Stimulated activated naive CD8-positive, alpha-beta T cell treated with anti-CD3 and anti-CD28 coated beads, Interleukin-15, amount 100 ng/mL, for 72 hours (primary cell): ENCODE data around the gene GDPD3.

Experiments used
- ATAC-seq: fragments of 150-1000 bp; cut with Tn5 transposase; 2 replicates; pipeline ENCODE4 v1.10.0; 2021; ENCODE audit warnings: mild to moderate bottlenecking, moderate library complexity
- DNase-seq, 2 donors: peaks; one replicate each; pipeline ENCODE4 v3.0.0; 2021 to 2022
- H3K27ac Mint-ChIP-seq, 2 donors: one replicate each; pipeline ENCODE4 v1.8.0; 2022; ENCODE audit warnings: mild to moderate bottlenecking in 2 of 2, mixed read lengths in 2 of 2, moderate library complexity in 2 of 2
- H3K27me3 Mint-ChIP-seq: one replicate; pipeline ENCODE4 v1.8.0; 2022; ENCODE audit warnings: mixed read lengths
- H3K4me1 Mint-ChIP-seq: one replicate; pipeline ENCODE4 v1.8.0; 2022; ENCODE audit warnings: mild to moderate bottlenecking, mixed read lengths
- H3K4me3 Mint-ChIP-seq, 2 donors: one replicate each; pipeline ENCODE4 v1.8.0; 2022; ENCODE audit warnings: mild to moderate bottlenecking in 2 of 2, mixed read lengths in 2 of 2, moderate library complexity in 1 of 2
- H3K9me3 Mint-ChIP-seq, 2 donors: one replicate each; pipeline ENCODE4 v1.8.0; 2022; ENCODE audit warnings: mixed read lengths in 2 of 2

Gene GDPD3

DNA sequence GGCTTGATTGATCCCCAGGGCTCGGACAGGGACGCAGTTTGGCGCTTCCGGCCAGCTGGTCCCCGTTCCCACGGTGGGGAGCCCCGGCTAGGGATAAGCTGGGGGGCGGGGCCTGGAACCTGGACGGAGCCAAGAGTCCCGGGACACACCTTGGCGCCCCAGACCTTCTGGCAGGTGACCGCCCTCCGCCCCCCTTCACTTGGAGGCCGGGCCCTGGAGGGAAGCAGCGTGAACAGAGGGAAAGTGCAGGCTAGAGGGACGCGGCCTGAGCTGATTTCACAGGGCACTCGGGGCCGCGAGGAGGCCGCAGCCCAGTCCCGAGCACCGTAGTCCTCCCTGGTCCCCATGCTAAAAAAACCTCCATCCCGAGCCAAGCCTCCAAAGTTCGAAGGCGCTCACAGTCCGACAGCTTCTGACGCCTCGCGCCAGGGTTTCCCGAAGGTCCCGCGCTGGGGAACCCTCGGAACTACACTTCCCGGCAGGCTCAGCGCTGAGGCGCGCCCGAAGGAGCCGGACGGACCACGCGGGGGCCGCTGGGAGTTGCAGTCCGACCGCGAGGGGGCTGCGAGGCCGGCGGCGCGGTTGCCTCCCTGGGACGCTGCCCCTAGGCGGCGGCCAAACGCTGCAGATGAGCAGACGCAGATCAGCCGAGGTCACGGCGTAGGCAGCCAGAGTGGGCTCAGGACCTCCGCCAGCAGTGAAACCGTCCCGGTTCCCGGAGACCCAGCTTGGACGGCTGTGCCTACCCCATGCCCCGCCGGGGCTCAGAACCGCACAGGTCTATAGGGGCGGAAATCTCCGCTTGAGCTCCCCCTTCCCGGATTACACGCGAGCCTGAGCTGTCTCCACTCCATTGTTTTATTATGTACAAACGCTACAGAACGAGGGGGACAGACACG, 21.6 kb downstream of the GDPD3 start, which contains the start of gene TBX6:
Gene TBX6 (minus strand): TSS at position 451 of the 899 bp plus-strand sequence. CDS start 731 bp downstream, outside the sequence.
- peak; percentile 85 for ATAC-seq
- H3K27me3 Mint-ChIP-seq = no peaks in the 10 kb centered on the region
- H3K4me1 Mint-ChIP-seq = peaks cover 70% of the 10 kb centered on the region

DNA sequence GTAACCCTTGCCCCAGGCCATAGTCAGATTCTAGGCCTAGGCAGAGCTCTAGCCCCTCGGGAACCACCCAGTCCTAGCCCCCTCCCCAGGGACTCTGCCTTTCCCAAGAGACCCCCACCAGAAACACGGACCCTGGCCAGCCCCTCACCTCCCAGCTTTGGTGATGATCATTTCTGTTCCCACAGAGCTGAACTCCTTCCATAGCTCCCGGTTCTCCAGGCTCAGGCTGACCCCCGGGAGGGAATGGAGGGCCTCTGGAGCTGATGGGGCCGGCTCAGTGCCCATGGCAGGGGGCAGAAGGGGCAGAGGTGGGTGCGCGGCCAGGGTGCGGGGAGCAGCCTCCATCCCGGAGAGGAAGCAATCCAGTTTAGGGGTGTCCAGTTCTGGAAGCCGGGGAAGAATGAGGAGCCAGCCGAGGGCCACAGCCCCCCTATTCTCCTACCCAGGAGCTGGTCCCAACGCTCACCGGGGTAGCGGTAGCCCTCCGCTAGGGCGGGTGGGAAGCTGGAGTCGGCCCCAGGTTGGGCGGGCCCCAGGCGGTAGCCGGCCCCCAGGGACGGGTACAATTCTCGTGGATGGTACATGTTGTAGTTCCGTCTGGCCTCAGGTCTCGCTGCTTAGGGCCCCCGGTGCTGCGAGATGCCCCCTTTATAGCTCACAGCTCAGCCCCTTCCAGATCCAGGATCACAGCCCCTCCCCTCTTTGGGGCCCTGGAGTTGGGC, 22.6 kb downstream of the GDPD3 start:
- Mint-ChIP-seq H3K9me3 (no peaks in the 10 kb centered on the region), H3K27ac (peak overlapping the region in 1 of 2 donors; percentile 71), H3K27me3 (no peaks in the 10 kb centered on the region), H3K4me1 (peaks cover 70% of the 10 kb centered on the region), H3K4me3 (peak overlapping the region; percentile 90 to 94)
- DNase-seq (no peak), ATAC-seq (no peak)

More for the DNA sequence above, 21.6 kb downstream of the GDPD3 start, which contains the start of gene TBX6:
- Mint-ChIP-seq H3K27ac (peak within 1 kb of the TSS; percentile 92 to 95), H3K4me3 (peak within 1 kb of the TSS; percentile 90 to 94), H3K9me3 (peaks cover 3% of the 10 kb centered on the region in 2 donors)
- peak; percentile 96 for DNase-seq

DNA sequence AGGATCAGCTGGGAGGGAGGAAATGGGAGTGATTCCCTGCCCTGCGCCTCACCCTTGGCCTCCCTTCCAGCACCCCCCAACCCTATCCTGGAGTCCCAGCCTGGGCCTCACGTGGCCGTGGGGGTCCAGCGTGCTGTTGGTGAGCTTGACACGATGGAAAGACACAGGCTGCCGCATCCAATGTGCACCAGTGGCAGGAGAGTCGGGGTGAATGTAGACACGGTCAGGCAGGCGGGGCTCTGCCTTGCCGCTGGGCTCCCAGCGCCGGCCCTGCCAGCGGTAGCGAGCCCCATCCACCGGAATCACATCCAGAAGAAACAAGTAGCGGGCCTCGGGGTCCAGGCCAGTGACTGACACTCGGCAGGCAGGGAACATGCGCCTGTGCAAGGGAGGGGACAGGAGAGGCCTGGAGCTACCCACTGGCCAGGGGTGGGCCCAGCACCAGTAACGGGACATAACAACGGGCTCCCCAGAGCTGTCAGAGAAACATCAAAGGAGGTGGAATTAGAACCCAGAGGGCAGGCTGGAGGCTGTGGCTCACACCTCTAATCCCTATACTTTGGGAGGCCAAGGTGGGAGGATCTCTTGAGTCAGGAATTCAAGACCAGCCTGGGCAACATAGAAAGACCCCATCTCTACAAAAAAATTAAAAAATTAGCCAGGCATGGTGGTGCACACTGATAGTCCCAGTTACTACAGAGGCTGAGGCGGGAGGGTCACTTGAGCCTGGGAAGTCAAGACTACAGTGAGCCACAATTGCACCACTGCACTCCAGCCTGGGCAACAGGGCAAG, 24.3 kb downstream of the GDPD3 start:
- no peaks in the 10 kb centered on the region for H3K9me3 Mint-ChIP-seq
- no peak overlapping the region for H3K27ac Mint-ChIP-seq

DNA sequence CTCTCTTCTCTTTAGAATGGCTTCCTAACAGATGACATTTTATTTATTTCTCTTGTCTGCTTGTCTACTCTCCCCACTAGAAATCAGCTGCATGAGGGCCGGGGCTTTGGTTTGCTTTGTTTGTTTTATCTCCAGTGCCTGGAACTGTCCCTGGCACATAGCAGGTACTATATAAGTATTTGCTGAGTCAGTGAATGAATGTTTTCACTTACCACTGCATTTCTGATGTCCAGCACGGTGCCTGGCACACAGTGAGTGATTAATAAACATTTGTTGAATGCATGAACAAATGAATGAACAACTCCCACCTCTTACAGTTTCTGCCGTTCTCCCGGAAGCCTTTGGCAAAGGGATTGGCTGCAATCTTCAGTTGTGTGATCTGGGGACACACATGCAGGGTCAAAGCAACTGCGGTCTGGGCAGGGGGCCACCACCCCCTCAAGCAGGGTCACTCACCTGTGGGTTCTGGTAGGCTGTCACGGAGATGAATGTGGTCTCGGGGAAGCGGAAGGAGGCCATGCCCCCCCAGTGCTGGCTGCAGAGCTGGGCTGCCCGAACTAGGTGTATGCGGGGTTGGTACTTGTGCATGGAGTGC, 25.0 kb downstream of the GDPD3 start:
- H3K27me3 Mint-ChIP-seq = no peaks in the 10 kb centered on the region
- H3K27ac Mint-ChIP-seq = peak overlapping the region in 1 of 2 donors; percentile 76
- ATAC-seq (no peak), DNase-seq (no peak)
- no peaks in the 10 kb centered on the region for H3K9me3 Mint-ChIP-seq
- H3K4me1 Mint-ChIP-seq = peaks cover 56% of the 10 kb centered on the region
- no peak overlapping the region for H3K4me3 Mint-ChIP-seq

More for the DNA sequence above, 24.3 kb downstream of the GDPD3 start:
- DNase-seq (no peak), ATAC-seq (no peak)
- peaks cover 59% of the 10 kb centered on the region for H3K4me1 Mint-ChIP-seq
- H3K4me3 Mint-ChIP-seq = no peak overlapping the region
- H3K27me3 Mint-ChIP-seq = no peaks in the 10 kb centered on the region

DNA sequence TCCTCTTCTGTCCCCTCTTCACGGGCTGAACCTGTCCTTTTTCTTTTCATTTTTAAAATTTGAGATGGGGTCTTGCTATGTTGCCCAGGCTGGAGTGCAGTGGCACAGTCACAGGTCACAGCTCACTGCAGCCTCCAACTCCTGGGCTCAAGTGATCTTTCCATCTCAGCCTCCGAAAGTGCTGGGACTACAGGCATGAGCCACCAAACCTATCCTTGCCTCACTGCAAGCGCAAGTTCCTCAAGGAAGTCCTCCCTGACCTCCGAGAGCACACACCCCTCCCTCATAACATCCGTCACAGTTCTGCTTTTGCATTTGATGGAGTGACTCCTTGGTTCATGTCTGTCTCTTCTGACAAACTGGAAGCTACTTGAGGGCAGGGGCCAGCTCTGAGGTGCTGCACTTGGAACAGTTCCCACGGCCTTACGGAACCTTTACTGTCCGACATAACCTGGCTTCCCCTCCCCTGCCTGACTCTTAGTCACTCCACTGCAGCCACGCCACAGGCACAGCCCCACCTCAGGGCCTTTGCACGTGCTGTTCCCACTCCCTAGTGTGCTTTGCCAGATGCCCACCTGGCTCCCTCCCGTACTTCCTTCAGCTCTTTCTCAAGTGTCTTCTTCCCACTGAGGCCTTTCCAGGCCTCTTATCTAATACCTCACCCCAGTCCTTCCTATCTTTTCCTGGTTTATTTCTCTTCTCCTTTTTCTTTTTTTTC, 26.0 kb downstream of the GDPD3 start:
- Mint-ChIP-seq H3K27ac (peak overlapping the region in 1 of 2 donors; percentile 4), H3K4me3 (no peak overlapping the region), H3K4me1 (peaks cover 46% of the 10 kb centered on the region), H3K9me3 (no peaks in the 10 kb centered on the region), H3K27me3 (no peaks in the 10 kb centered on the region)
- no peak for DNase-seq
- ATAC-seq = no peak

DNA sequence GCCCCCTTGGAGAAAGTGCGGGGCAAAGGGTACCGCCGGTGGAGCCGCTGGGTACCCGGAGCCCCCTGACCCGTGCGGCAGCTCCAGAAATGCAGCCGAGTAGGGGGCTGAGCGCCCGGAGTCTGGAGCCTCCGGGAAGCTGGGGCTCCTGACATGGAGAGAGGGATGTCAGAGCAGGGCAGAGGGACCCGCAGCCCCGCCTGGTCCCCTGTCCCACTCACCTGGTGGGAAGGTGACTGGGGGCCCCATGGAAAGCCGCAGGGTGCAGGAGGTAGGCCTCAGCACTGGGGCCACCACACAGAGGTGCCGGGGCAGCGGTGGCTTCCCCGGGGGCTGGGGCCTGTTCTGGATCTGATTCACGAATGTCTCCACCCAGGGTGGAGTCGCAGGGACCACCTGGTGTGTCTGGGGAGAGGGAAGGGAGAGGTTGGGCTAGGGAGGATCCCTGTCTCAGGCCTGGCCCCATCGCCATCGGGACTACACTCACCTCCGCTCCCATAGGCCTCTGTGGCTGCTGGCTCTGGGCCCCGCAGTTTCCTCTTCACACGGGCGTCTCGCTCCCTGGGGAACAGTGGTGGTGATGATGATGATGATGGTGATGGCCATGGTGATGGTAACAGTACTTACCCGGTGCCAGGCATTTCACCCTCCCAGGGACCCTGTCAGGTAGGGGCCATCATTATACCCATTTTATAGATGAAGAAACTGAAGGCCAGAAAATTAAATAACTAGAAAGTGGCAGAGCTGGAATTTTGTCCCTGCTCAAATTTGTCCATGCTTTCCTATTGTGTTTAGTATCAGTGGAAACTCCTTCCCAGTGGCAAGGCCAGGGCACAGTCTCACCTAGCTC, 26.8 kb downstream of the GDPD3 start:
- peak; percentile 16 for ATAC-seq
- Mint-ChIP-seq H3K4me1 (peaks cover 38% of the 10 kb centered on the region), H3K27me3 (no peaks in the 10 kb centered on the region), H3K4me3 (no peak overlapping the region), H3K9me3 (no peaks in the 10 kb centered on the region), H3K27ac (no peak overlapping the region)
- no peak for DNase-seq

DNA sequence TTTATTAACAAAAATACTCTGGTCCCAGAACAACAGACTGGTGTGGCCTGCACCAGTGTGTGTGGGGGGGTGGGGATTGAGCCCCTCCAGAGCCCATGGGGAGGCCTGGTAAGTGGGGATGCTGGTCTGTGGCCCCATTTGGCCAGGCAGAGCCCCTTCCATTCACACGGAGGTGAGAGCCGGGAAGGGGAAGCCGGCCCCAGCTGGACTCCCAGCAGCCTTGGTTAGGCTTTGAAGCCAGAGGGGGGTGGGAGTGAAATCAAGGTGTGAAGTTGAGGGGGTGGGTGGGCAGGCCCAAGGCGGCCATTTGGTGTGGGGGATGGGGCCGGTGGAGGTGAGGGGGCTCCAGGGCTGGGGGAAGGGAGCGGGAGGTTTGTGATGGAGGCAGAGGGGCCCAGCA, 27.5 kb downstream of the GDPD3 start:
- Mint-ChIP-seq H3K27me3 (no peaks in the 10 kb centered on the region), H3K27ac (no peak overlapping the region), H3K4me3 (no peak overlapping the region), H3K9me3 (no peaks in the 10 kb centered on the region), H3K4me1 (peaks cover 31% of the 10 kb centered on the region)
- DNase-seq = no peak
- ATAC-seq = no peak

DNA sequence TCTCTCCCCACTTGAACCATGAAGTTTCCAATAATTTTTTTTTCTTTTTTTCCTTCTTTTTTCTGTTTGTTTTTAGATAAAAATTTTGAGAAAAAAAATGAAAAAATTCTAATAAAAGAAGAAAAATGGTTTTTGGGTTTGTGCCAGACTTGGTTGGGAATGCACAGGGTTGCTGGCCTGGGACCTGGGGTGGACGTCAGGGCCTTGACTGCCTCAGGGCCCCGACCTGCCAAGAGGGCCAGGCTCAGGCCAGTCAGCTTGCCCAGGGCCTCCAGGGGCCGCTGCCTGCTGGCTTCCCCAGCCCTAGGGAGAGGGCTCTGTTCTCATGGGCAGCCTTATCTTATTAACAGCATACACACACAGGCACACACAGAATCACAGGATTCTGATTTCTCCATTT, 28.1 kb downstream of the GDPD3 start:
- H3K4me1 Mint-ChIP-seq = peaks cover 25% of the 10 kb centered on the region
- H3K27me3 Mint-ChIP-seq = no peaks in the 10 kb centered on the region
- no peak overlapping the region for H3K27ac Mint-ChIP-seq
- no peak overlapping the region for H3K4me3 Mint-ChIP-seq
- DNase-seq (no peak), ATAC-seq (no peak)
- no peaks in the 10 kb centered on the region for H3K9me3 Mint-ChIP-seq

DNA sequence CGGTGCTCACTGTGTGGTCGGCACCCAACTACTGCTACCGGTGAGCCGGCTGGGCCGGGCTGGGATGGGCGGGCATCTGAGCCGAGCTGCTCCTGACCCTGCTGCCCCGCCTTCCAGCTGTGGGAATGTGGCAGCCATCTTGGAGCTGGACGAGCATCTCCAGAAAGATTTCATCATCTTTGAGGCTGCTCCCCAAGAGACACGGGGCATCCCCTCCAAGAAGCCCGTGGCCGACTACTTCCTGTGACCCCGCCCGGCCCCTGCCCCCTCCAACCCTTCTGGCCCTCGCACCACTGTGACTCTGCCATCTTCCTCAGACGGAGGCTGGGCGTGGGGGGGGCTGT, 28.5 kb downstream of the GDPD3 start:
- Mint-ChIP-seq H3K27ac (no peak overlapping the region), H3K4me3 (no peak overlapping the region), H3K4me1 (peaks cover 21% of the 10 kb centered on the region), H3K9me3 (no peaks in the 10 kb centered on the region), H3K27me3 (no peaks in the 10 kb centered on the region)
- DNase-seq = no peak
- peak; percentile 32 for ATAC-seq

DNA sequence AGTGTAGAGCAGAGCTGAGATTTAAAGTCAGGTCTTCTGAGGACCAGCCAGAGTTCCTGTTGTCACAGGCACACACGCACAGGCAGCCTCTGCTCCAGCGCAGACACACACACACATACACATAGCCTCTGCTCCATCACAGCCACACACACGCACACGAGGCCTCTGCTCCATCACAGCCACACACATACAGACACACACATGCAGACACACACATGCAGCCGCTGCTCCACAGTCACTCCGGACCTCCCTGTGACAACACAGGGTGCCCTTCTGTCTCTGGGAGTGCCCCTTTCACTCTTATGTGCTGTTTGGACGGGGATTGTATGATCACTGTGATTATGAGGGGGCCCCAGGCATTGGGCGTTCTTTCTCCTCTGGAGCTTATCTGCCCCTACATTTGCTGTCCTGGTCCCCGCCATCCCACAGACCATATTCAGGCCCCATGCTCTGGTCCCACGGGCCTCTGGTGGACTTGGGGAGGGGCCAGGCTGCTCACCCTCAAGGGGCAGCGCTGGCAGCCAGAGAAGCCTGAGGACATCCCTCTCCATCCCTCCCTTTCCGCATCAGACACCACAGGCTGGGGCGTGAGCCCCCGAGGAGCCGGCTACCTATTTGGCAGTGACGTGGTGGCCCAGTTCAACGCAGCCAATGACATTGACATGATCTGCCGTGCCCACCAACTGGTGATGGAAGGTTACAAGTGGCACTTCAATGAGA, 29.1 kb downstream of the GDPD3 start:
- H3K27me3 Mint-ChIP-seq = no peaks in the 10 kb centered on the region
- peaks cover 20% of the 10 kb centered on the region for H3K4me1 Mint-ChIP-seq
- peak overlapping the region; percentile 27 to 61 for H3K27ac Mint-ChIP-seq
- H3K9me3 Mint-ChIP-seq = no peaks in the 10 kb centered on the region
- DNase-seq = no peak
- peak; percentile 11 for ATAC-seq
- no peak overlapping the region for H3K4me3 Mint-ChIP-seq

DNA sequence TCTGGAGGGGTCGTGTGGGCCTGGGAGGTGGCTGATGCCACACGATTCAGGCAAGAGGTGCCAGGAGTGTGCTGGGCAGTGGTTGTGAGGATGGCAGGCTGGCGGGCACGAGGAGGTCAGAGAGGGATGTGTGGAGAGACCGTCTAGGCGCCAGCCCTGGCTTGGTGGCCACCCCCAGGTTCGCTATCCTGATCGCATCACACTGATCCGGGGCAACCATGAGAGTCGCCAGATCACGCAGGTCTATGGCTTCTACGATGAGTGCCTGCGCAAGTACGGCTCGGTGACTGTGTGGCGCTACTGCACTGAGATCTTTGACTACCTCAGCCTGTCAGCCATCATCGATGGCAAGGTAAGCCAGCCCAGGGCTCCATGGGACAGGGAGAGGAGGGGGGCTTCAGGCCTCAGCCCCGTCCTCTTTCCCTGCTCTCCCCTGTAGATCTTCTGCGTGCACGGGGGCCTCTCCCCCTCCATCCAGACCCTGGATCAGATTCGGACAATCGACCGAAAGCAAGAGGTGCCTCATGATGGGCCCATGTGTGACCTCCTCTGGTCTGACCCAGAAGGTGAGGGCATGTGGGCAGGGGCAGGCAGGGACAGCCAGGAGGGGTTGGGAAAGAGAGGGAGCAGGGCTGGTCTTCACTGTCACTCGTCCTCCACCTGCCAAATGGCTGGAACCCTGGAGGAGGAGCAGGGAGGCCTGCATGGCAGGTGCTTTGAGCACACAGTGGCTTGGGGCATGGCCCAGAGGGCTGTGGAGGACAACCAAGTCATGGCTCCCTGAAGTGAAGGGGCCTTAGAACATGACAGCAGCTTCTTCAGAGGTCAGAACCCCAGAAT, 29.9 kb downstream of the GDPD3 start:
- Mint-ChIP-seq H3K27ac (no peak overlapping the region), H3K4me1 (peaks cover 21% of the 10 kb centered on the region), H3K4me3 (no peak overlapping the region), H3K27me3 (no peaks in the 10 kb centered on the region), H3K9me3 (no peaks in the 10 kb centered on the region)
- DNase-seq (no peak), ATAC-seq (no peak)

DNA sequence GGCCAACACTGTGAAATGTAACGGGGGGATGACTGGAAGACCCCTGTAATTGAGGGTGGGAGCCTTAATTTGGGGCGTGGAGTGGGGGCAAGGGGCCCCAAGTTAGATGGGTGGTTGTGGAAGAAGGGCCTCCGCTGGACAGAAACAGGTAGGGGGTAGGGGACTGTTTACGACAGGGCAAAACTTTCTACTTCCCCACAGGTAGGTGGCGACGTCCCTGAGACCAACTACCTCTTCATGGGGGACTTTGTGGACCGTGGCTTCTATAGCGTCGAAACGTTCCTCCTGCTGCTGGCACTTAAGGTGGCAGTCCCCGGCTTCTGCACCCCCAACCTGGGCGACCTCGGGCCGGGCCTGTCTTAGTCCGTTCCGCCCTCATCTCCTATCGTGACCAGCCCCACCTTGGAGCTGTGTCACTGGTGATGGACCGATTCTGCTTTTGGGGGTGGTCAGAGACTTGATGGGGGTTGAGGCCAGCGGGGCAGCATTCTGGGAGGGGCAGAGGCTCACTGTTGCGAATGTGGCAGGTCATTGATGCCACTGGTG, 30.7 kb downstream of the GDPD3 start:
- ATAC-seq = no peak
- peak overlapping the region in 1 of 2 donors; percentile 43 for H3K27ac Mint-ChIP-seq
- H3K9me3 Mint-ChIP-seq = no peaks in the 10 kb centered on the region
- no peak for DNase-seq
- no peaks in the 10 kb centered on the region for H3K27me3 Mint-ChIP-seq
- H3K4me3 Mint-ChIP-seq = no peak overlapping the region
- H3K4me1 Mint-ChIP-seq = peaks cover 29% of the 10 kb centered on the region
